HG03025 (cell line): ENCODE results near the gene APC.
"Not testable (repeated sequence)": the region's sequence is repeated elsewhere in the genome, so short reads cannot be mapped to it uniquely, and the experiment has no call there.

Experiments used
- ATAC-seq: cut with Tn5 transposase; IDR thresholded peaks from one replicate; pipeline ENCODE4 v1.9.1; 2021; ENCODE audit warnings: mild to moderate bottlenecking, moderate library complexity; ENCODE audit not compliant: unreplicated experiment, low FRiP score

APC gene

GRCh38 chr5:112848116-112848811 lies 110.6 kb downstream of the APC start:
- peak; percentile 98 for ATAC-seq

- no peak for ATAC-seq
Observed at GRCh38 chr5:112849912-112850311, 112.2 kb downstream of the APC start.

GRCh38 chr5:112854651-112855050 lies 117.0 kb downstream of the APC start:
- ATAC-seq: no peak

- no peak for ATAC-seq
Observed at GRCh38 chr5:112857866-112858265, 120.2 kb downstream of the APC start.

GRCh38 chr5:112860571-112860928 lies 122.9 kb downstream of the APC start:
- ATAC-seq: not testable (repeated sequence)

GRCh38 chr5:112860929-112861637 lies 123.4 kb downstream of the APC start, which contains the start of gene SRP19:
SRP19 (plus strand) TSS chr5:112861287; CDS start chr5:112861377, 90 bp downstream.
- ATAC-seq: peak; percentile 98

- ATAC-seq: no peak
Observed at GRCh38 chr5:112861638-112861985, 123.9 kb downstream of the APC start.

GRCh38 chr5:112862085-112862484 lies 124.4 kb downstream of the APC start:
- ATAC-seq: no peak

GRCh38 chr5:112863549-112863948 lies 125.9 kb downstream of the APC start:
- no peak for ATAC-seq

- ATAC-seq: no peak
Observed at GRCh38 chr5:112865128-112865527, 127.4 kb downstream of the APC start.

- no peak for ATAC-seq
Observed at GRCh38 chr5:112866739-112867138, 129.1 kb downstream of the APC start.

GRCh38 chr5:112867411-112867810 lies 129.7 kb downstream of the APC start:
- no peak for ATAC-seq

GRCh38 chr5:112869948-112870347 lies 132.3 kb downstream of the APC start:
- peak; percentile 82 for ATAC-seq

- ATAC-seq: no peak
Observed at GRCh38 chr5:112870966-112871365, 133.3 kb downstream of the APC start.

- no peak for ATAC-seq
Observed at GRCh38 chr5:112876362-112876761, 138.7 kb downstream of the APC start.

- no peak for ATAC-seq
Observed at GRCh38 chr5:112878101-112878500, 140.4 kb downstream of the APC start.

GRCh38 chr5:112878760-112879159 lies 141.1 kb downstream of the APC start:
- no peak for ATAC-seq

- no peak for ATAC-seq
Observed at GRCh38 chr5:112880219-112880964, 142.7 kb downstream of the APC start.

- ATAC-seq: no peak
Observed at GRCh38 chr5:112883192-112883591, 145.5 kb downstream of the APC start.

- ATAC-seq: no peak
Observed at GRCh38 chr5:112885001-112885400, 147.3 kb downstream of the APC start.

- no peak for ATAC-seq
Observed at GRCh38 chr5:112886975-112887374, 149.3 kb downstream of the APC start.
